WI38 (cell line): ENCODE results near the gene COL28A1.
"Not testable (repeated sequence)": the region's sequence is repeated elsewhere in the genome, so short reads cannot be mapped to it uniquely, and the experiment has no call there.

ENCODE experiments used
- H3K4me3 ChIP-seq: 2 replicates; pipeline ENCODE4 v1.5.1; 2011; ENCODE audit warnings: low read depth, mild to moderate bottlenecking, control low read depth, low read length
- TF ChIP-seq, protein P1 (sequence below): IDR thresholded peaks from 2 replicates; pipeline ENCODE4 v1.5.1; 2012; ENCODE audit warnings: low read depth, mild to moderate bottlenecking, control low read depth, low read length

The COL28A1 gene

DNA sequence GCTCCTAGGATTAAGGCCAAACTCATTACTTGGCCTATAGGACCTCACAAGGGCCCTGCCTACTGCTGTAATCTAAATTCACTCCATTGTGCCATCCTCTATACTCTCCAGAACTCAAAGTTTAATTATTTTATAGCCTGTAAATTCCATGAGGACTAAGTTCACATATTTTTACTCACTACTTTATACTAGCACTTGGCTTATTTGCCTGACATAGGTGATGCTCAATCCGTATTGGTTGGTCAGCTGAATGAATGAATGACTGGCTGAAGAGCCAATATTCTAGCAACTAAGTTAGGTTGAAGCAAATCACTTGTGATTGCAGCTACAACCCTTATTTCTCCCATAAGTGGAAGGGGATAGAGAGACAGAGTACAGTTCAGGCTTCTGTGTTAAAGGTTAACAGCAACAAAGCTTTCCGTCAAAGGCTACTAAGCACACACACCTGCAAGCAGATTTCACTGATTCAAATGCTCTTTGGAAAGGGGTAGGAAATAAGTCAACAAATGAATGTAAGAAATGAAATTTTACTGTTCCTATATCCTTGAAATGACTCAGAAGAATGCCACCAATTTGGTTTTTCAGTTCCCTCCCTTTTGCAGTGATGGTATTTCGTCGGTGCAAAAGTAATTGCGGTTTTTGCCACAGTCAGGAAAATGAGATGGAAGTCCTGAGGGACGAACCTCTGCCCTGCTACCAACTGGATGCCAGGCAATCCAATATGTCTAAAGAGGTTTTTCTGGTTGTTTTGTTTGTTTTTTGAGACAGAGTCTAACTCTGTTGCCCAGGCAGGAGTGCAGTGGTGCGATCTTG is 120.7 kb downstream of the COL28A1 start:
- TF ChIP-seq, protein P1, sequence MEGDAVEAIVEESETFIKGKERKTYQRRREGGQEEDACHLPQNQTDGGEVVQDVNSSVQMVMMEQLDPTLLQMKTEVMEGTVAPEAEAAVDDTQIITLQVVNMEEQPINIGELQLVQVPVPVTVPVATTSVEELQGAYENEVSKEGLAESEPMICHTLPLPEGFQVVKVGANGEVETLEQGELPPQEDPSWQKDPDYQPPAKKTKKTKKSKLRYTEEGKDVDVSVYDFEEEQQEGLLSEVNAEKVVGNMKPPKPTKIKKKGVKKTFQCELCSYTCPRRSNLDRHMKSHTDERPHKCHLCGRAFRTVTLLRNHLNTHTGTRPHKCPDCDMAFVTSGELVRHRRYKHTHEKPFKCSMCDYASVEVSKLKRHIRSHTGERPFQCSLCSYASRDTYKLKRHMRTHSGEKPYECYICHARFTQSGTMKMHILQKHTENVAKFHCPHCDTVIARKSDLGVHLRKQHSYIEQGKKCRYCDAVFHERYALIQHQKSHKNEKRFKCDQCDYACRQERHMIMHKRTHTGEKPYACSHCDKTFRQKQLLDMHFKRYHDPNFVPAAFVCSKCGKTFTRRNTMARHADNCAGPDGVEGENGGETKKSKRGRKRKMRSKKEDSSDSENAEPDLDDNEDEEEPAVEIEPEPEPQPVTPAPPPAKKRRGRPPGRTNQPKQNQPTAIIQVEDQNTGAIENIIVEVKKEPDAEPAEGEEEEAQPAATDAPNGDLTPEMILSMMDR = no peak
- no peak overlapping the region for H3K4me3 ChIP-seq

DNA sequence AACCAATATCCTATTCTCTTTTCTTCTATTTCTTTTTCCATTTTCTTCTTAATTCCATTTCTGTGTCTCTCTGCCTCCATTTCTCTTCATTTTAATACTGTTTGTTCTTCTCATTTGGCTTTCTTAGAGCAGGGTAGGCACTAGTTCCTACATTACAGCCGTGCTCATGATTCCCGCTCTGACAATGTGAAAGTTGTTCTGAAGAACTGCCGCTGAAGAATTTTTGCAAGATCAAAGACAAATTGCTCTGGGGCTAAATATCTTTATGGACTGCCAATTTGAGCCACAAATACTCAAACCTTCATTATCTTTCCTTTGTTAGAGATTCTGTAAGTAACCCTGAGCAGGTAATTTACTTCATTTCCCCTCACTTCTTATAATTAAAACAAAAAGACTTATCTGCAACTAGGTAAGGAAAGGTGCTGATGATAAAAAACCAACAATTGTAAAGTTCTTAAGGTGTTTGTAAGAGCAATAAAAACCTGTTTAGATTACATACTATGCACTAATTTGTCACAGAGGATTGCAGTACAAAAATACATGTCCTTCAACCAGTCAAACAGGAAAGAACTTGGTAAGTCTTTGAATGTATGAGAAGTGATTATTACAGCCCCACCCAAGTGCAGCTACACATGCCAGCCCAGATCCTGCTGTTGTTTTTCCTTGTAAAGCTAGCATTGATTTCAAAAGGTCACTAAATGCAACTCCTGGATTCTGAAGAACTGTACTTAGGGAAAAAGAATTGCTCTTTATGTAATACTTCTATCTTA is 127.5 kb downstream of the COL28A1 start:
- no peak overlapping the region for H3K4me3 ChIP-seq
- TF ChIP-seq, protein P1 = no peak

DNA sequence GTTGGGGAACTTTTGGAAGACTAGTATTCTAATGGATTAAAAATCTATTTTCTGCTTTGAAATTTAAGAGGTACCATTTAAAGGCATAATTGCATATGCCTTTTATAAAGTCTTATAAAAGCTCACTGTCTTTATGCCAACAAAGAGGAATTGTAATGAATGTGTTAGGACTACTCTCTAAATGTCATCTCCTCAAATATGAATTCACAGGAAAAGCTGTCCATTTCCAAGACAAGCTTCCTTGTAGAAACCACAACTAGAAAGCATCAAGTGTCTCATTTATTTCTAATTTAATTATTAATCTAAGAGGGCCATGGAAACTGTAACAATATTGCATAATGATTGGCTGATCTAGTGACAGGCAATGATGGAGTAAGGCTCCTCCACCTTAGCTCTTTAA is 130.2 kb downstream of the COL28A1 start:
- H3K4me3 ChIP-seq = no peak overlapping the region
- TF ChIP-seq, protein P1 = no peak

DNA sequence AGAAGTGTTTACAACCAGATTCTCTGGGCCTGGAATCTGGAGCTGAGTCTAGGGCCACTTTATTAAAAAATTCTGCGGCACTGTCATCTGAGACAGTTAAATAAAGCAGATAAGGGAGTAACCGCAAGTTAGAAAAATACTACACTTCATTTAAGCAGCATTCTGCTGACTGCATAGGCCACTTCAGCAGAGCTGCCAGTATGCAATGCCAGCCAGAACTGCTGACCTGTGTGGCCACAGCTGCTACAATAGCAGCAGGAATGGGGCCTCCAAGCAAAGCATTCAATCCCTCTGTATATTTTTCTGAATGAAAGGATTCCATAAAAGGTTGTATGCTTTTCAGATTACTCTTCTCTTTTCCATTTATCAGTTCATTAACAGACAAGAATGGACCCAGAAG is 136.0 kb downstream of the COL28A1 start:
- TF ChIP-seq, protein P1 = no peak
- no peak overlapping the region for H3K4me3 ChIP-seq

DNA sequence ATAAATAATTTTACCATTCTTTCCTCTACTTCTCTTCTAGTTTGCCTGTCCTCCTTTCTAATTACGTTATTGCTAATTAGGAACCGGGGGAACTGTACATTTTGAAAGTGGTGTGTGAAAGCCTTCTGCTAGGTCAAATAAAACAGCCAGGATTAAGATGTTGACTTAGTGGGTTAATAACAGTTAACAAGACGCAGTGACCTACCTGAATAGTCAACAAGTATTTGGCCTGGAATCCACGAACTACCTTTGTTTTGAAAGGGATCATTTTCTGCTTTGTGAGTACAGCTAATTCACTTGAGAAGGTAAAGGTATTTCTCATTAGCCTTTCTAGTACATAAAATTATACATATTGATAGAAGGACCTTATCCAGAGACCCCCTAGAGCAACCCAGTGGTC is 139.9 kb downstream of the COL28A1 start:
- TF ChIP-seq, protein P1 = no peak
- no peak overlapping the region for H3K4me3 ChIP-seq

DNA sequence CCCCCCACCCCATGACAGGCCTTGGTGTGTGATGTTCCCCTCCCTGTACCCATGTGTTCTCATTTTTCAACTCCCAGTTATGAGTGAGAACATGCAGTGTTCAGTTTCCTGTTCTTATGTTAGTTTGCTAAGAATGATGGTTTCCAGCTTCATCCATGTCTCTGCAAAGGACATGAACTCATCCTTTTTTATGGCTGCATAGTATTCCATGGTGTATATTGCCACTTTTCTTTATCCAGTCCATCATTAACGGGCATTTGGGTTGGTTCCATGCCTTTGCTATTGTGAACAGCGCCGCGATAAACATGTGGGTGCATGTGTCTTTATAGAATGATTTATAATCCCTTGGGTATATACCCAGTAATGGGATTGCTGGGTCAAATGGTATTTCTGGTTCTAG is 147.5 kb downstream of the COL28A1 start:
- not testable (repeated sequence) for H3K4me3 ChIP-seq

DNA sequence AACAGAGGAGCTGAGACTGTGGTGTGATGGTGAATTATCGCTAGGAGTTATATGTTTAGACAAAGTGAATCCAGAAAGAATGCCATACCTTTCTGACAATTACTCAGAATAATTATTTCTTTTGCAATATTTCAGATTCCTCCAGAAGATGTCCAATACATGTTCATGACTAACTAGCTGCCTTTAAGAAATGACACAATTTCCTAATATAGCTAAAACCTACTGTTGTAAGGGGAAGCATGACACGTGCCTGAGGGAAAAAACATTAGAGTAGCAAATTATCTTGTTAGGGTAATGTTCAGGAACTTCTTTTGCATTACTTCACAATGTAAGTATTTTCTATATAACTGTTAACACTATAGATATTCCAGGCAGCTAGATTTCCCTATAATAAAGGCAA is 150.3 kb downstream of the COL28A1 start:
- no peak overlapping the region for H3K4me3 ChIP-seq
- TF ChIP-seq, protein P1 = no peak
